OCI-LY1 (cell line): ENCODE data around the gene DENND4A.

Experiments used
- EZH2 ChIP-seq: fragments of 200-600 bp; sonication (generic), shearing (Covaris generic); IDR thresholded peaks from 2 replicates; pipeline ENCODE4 v1.8.0; 2017; ENCODE audit warnings: borderline replicate concordance, mixed run types, mild to moderate bottlenecking, antibody characterized with exemption, low read length, moderate library complexity, mixed read lengths
- TF ChIP-seq, protein P1 (sequence below): fragments of 200-600 bp; sonication (generic), shearing (Covaris generic); IDR thresholded peaks from 2 replicates; pipeline ENCODE4 v1.5.1; 2017; ENCODE audit warnings: mild to moderate bottlenecking, antibody characterized with exemption, low read length, moderate library complexity, mixed read lengths

DNA sequence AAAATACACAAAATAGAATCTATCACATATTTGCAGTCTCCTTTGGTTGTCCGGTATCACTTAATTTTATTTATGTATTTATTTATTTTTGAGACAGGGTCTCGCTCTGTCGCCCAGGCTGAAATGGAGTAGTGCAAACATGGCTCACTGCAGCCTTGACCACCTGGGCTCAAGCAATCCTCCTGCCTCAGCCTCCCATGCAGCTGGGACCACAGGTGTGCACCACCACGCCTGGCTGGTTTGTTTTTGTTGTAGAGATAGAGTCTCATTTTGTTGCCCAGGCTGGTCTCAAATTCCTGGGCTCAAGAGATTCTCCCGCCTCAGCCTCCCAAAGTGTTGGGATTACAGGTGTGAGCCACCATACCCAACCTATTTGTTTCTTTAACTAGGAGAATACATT, 33.9 kb downstream of the DENND4A start:
- TF ChIP-seq, protein P1, sequence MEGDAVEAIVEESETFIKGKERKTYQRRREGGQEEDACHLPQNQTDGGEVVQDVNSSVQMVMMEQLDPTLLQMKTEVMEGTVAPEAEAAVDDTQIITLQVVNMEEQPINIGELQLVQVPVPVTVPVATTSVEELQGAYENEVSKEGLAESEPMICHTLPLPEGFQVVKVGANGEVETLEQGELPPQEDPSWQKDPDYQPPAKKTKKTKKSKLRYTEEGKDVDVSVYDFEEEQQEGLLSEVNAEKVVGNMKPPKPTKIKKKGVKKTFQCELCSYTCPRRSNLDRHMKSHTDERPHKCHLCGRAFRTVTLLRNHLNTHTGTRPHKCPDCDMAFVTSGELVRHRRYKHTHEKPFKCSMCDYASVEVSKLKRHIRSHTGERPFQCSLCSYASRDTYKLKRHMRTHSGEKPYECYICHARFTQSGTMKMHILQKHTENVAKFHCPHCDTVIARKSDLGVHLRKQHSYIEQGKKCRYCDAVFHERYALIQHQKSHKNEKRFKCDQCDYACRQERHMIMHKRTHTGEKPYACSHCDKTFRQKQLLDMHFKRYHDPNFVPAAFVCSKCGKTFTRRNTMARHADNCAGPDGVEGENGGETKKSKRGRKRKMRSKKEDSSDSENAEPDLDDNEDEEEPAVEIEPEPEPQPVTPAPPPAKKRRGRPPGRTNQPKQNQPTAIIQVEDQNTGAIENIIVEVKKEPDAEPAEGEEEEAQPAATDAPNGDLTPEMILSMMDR: no peak
- TF ChIP-seq EZH2: no peak
